Measurements from ENCODE around the gene GCSAM.
A peak's percentile ranks its signal among the peaks of the same experiment; 100 is the strongest.

DNA sequence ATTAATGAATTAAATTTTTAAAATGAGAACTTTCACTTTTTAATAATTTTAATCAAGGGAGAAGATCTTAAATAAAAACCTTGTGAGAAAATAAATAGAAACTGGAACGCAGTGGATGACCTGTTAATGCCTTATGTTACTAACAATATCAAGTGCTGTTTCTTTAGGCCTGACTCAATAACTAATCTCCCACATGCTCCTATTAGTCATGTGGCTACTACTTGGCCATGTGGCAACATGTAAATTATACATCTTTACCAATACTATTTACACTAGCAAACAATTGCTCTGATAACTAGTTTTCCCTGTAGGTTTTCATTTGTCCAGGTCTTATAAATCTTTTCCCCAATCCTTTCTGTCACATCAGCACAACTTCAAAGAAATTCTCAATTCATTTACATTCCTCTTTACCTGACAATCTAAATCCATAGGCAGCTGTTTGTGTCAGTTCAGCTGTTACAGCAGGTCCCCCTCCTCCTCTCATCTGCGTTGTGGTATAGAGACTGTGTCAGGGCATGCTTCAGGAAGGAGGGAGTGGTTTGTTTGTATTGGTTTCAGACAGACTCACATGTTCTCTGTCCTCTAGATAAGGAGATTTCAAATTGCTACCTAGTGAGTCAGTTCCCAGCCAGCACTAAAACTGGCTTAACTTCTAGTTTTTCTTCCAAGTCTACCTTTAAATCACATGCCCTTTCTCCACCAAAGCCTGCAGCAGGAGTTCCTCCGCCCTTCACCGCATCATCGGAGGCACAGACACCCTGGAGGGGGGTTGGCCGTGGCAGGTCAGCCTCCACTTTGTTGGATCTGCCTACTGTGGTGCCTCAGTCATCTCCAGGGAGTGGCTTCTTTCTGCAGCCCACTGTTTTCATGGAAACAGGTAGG is 58.2 kb downstream of the GCSAM start:
- TF ChIP-seq, protein P1, sequence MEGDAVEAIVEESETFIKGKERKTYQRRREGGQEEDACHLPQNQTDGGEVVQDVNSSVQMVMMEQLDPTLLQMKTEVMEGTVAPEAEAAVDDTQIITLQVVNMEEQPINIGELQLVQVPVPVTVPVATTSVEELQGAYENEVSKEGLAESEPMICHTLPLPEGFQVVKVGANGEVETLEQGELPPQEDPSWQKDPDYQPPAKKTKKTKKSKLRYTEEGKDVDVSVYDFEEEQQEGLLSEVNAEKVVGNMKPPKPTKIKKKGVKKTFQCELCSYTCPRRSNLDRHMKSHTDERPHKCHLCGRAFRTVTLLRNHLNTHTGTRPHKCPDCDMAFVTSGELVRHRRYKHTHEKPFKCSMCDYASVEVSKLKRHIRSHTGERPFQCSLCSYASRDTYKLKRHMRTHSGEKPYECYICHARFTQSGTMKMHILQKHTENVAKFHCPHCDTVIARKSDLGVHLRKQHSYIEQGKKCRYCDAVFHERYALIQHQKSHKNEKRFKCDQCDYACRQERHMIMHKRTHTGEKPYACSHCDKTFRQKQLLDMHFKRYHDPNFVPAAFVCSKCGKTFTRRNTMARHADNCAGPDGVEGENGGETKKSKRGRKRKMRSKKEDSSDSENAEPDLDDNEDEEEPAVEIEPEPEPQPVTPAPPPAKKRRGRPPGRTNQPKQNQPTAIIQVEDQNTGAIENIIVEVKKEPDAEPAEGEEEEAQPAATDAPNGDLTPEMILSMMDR (IDR thresholded peaks at IDR 0.05) = no peak
- TF ChIP-seq POLR2AphosphoS5 (IDR thresholded peaks at IDR 0.05) = no peak
- peak in 1 of 4 donors; percentile 25 for TF ChIP-seq POLR2A (IDR thresholded peaks at IDR 0.05)

All from upper lobe of left lung (tissue), 4 donors.